ENCODE results near the gene DYDC1.

GRCh38 chr10:80405035-80405434 is 48.5 kb upstream of the DYDC1 start:
- TF ChIP-seq, protein P1, sequence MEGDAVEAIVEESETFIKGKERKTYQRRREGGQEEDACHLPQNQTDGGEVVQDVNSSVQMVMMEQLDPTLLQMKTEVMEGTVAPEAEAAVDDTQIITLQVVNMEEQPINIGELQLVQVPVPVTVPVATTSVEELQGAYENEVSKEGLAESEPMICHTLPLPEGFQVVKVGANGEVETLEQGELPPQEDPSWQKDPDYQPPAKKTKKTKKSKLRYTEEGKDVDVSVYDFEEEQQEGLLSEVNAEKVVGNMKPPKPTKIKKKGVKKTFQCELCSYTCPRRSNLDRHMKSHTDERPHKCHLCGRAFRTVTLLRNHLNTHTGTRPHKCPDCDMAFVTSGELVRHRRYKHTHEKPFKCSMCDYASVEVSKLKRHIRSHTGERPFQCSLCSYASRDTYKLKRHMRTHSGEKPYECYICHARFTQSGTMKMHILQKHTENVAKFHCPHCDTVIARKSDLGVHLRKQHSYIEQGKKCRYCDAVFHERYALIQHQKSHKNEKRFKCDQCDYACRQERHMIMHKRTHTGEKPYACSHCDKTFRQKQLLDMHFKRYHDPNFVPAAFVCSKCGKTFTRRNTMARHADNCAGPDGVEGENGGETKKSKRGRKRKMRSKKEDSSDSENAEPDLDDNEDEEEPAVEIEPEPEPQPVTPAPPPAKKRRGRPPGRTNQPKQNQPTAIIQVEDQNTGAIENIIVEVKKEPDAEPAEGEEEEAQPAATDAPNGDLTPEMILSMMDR (IDR thresholded peaks at IDR 0.05), result no peak
- no peak for TF ChIP-seq POLR2A (IDR thresholded peaks at IDR 0.05)

Data from lower leg skin (tissue), 3 donors.